ENCODE results near the gene PRELID2.
"Not testable (repeated sequence)": the region's sequence is repeated elsewhere in the genome, so short reads cannot be mapped to it uniquely, and the experiment has no call there.

Gene PRELID2

DNA sequence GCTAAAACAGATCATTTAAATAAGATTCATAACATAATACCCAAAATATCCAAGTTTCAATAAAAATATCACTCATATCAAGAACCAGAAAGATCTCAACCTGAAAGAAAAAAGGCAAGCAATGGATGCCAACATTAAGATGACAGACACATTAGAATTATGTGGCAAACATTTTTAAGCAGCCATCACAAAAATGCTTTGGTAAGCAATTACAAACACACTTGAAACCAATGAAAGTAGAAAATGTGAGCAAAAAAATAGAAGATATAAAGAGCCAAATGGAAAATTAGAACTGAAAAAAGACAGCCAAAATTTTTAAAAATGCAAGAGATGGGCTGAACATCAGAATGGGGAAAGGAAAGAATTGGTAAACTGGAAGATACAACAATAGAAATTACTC is 96.9 kb downstream of the PRELID2 start:
- no peak for DNase-seq

DNA sequence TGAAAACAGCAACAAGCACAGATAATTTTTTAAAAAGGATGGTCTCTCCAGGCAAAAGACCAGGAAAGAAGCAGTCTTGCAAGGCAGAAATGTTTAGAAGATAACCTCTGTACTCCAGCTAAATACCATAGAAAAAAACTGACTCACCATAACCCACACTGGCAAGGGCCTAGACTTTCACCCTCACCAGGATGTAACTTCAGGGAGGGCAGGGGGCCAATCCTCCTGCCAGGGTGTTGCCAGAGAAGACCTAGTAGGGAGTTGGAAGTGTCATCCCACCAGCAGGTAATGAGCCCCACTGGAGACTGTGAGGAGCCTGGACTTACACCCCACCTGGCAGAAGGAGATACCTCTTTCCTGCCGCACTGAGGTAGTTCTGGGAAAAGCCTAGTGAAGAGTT is 97.6 kb downstream of the PRELID2 start:
- no peak for DNase-seq

DNA sequence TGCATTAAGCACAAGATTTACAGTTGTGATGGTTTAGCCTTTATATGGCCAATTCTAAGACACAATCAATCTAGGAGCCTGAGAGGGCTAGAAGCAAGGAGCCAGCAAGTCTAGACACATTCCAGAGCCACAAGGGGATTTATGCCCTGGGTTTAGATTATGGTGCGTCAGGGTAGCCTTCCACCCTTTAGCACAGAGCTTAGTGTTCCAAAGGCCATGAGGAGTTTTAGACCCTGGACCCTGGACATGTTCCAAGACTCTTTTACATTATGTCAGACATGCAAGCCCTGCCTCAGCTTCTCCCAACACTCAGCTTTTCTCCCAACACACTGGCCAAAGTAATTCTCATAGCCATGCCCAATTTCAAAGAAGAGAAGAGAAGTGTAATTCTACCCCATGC is 105.2 kb downstream of the PRELID2 start:
- not testable (repeated sequence) for DNase-seq

DNA sequence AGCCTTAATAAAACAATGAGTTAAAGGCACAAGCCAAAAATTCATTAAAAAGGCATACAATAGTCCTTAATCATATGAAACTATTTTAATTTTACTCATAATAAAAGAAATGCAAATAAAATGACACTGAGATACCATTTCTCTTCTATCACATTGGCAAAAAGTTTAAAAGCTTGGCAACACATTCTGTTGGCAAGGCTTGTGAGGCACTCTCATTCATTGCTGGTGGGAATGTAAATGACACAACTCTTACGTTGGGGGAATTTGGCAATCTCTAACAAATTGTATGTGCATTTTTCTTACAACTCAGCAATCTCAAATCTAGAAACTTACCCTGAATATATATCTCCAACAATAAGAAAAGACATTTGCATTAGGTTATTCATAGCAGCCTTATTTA is 111.6 kb downstream of the PRELID2 start:
- DNase-seq: no peak

DNA sequence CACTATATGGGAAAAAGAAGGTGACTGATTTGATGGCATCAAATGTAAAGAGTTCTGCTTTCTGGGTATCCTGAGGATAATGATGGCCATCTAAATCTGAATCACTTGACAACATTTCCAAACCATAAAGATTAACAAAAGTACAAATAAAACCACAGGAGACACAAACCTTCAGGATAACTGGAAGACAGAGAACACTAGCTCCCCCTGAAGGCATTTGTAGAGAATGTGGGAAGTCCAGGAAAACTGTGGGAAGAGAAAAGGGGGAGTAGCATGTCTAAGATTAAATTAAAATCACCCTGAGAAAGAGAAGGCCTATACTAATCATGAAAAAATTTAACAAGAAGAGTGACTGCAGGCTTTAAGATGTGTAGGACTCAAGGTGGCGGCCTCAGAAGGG is 116.2 kb downstream of the PRELID2 start:
- peak; percentile 60 for DNase-seq

DNA sequence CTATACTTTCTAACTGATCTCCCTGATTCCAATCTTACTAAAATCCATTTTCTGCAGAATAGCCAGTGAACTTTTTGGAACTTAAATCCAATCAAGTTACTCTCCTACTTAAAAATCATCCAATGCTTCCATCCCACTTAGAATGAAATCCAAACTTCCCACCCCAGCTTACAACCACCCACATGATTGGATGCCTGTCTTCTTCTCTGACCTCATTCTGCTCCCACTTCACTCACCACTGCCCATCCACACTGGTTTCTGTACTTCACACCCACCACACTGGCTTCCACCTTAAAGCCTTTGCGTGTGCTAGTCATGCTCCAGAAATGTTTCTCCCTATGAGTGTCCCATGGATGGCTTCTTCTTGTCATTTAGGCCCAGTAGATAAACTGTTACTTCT is 119.7 kb downstream of the PRELID2 start:
- DNase-seq: no peak

DNA sequence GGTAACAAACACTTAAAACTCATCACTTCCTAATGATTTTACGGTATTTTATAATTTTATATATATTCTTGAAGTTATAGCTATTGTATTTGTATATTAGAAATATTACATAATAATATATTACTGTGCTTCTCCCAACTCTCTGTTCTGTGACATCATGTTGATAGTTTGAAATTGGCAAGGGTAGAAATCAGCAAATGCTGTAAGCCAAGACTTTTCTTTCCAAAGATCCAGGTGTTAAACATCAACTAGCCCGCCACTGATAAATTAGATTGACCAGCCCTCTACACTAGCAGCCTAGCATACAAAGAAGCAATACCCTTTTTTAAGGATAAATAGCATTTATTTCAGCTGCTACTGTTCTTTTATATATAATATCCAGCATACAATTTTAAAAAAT is 122.9 kb downstream of the PRELID2 start:
- DNase-seq: no peak

DNA sequence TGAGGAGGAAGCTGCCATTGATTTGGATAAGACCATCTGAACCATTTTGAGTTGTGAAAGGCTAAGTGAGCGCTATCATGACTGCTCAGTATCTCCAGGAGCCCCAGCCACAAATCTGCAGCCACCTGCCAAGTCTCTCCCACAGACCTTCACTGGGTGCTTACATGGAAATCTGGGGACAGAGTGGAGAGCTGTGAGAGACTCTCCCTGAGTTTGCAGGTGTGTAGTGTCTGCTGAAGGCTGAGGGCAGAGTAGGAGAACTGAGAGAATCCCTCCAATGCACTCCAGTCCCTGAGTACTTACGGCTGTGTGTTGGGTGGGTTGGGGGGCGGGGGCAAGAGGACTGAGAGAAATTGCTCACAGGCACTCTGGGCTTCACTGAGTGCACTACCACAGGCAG is 123.7 kb downstream of the PRELID2 start:
- no peak for DNase-seq
